Pons (tissue), 1 donor: Measurements from ENCODE around the gene DCLRE1B.

ENCODE experiments used
- DNase-seq: peaks from one replicate; pipeline ENCODE4 v3.0.0-alpha.2; 2016; ENCODE audit warnings: low spot score

The DCLRE1B gene

DNA sequence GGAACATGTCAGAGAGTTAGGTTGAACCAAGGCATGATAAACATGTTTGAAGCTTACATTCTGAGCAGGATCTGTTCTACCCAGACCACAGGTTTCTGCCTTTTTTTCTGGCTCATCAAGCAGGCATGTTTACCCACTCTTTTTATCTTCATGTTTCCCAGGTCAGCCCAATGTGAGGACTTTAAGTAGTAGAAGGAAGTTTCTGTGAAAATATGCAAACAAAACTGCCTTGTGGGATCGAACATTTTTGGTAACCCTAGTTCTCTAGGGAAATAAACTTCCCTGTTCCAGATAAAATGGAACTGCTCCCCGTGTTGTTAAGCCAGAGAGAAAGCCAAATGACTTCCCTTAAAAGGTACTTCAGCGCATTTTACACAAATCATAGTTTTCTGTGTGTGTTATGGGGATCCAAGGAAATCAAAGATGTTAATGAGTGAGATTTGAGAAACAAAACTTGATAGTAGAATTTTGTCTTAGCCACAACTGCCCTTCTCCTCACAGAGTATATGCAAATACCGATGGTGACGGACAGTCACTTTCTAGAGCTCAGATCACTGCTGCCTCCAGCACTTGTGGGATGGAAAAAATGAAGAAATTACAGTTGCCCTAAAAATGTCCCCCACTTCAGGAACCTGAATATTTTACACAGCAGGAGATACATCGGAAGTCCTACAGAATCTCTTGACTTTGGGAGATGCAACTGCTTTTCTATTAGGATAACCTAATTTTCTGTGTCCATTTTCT lies 23.2 kb downstream of the DCLRE1B start:
- peak; percentile 54 for DNase-seq

- DNase-seq: peak; percentile 90
Measured at GRCh38 chr1:113928941-113929749, 24.0 kb downstream of the DCLRE1B start, which contains the start of gene HIPK1. Gene HIPK1 (plus strand): TSS chr1:113929324.

- DNase-seq: peak; percentile 34
Measured at GRCh38 chr1:113929750-113930498, 24.8 kb downstream of the DCLRE1B start.

- peak; percentile 26 for DNase-seq
Measured at GRCh38 chr1:113930499-113931161, 25.5 kb downstream of the DCLRE1B start.

GRCh38 chr1:113931451-113931851 lies 26.3 kb downstream of the DCLRE1B start:
- DNase-seq: no peak

DNA sequence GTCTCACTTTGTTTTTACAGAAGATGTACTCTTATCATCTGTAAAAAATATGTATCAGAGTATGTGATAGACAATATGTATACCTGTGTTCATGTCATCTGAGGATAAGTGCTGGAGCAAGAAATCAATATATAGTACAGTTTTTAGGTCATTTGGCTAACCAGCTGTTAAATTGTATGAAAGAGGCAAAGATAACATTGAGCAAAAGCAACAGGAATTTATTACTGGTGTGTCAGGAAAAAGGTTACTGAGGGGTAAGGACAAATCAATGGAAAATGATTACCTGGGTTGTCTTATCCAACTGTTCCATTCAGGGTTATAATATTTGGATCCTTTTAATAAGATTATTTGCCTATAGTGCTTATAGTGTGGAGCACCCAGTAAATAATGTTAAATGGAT lies 28.9 kb downstream of the DCLRE1B start:
- no peak for DNase-seq

DNA sequence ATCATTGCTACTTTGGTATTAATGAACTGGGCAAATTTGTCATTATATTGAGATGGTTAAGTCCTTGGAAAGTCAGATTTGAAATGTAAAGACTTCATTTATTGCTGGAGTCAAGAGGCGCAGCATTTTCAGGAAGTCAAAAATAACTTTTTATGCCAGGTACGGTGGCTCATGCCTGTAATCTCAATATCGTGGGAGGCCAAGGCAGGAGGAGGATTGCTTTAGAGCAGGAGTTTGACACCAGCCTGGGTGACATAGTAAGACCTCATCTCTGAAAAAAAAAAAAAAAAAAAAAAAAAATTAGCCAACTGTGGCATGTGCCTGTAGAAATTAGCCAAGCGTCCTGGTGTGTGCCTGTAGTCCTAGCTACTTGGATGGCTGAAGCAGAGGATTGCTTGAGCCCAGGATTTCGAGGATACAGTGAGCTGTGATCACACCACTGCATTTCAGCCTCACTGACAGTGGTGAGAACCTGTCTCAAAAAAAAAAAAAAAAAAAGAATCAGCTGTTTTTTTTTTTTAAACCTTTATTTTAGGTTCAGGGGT lies 29.5 kb downstream of the DCLRE1B start:
- DNase-seq: no peak

DNA sequence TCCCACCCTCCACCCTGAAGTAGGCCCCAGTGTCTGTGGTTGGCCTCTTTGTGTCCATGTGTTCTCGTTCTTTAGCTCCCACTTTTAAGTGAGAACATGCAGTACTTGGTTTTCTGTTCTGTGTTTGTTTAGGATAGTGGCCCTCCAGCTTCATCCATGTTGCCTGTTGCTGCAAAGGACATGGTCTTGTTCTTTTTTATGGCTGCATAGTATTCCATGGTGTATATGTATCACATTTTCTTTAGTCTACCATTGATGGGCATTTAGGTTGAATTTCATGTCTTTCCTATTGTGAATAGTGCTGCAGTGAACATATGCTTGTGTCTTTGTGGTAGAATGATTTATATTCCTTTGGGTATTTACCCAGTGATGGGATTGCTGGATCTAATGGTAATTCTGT lies 30.1 kb downstream of the DCLRE1B start:
- DNase-seq: no peak

DNA sequence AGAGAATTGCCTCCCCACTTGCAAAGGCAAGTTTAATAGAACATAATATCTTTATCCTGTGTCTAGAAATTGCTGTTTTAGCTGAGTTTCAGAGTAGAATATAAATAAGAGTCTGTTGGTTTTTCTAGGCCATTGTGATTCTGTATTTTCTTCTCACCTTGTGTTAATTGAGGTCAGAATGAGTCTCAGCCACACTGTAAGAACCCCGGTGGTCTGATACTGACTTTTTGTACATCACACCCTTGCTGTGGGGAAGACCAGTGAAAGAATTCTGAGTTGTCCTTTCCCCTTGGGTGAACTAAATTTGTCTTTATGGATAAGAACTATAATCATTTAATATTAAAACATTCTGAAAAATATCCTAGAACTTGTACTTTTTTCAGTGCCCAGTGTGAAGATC lies 30.8 kb downstream of the DCLRE1B start:
- DNase-seq: no peak

DNA sequence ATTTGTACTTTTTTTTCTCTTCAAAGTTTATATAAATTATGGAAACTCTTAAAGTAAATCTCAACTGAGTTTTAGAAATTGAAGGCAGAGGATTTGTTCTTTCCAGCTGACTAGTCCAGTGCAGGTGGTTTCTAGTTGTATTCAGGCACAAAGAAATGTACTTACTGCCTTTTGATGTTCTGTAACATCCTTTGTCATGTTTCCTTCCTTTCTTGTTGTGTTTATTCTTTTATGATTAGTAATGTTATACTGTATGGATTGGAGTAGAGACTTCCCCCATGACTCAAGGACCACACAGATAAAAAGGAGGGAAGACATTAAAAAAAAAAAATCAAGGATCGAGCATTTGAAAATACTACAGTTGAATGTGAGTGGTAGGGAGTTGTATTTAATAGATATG lies 32.0 kb downstream of the DCLRE1B start:
- no peak for DNase-seq

DNA sequence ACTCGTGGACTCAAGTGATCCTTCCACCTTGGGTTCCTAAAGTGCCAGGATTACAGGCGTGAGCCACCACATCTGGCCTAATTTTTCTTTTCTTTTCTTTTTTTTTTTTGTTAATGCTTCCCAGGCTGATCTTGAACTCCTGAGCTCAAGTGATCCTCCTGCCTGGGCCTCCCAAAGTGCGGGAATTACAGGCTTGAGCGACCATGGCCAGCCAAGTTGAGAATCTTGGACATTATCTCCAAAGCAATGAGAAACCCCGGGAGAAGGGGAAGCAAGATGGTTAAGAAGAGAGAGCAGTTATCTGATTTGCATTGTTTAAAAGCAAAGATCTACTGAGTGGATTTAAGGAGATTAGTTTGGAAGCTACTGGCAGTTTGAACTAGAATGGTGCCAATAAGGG lies 33.1 kb downstream of the DCLRE1B start:
- DNase-seq: no peak

GRCh38 chr1:113940365-113941244 lies 35.5 kb downstream of the DCLRE1B start:
- DNase-seq: no peak

DNA sequence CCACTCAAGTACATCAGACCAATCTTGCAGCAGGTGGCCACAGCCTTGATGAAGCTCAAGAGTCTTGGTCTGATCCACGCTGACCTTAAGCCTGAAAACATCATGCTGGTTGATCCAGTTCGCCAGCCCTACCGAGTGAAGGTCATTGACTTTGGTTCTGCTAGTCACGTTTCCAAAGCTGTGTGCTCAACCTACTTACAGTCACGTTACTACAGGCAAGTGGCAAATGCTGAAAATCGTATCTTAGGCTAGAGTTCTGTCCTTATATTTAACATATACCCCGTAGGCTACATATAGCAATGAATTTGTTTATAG lies 36.1 kb downstream of the DCLRE1B start:
- DNase-seq: no peak

DNA sequence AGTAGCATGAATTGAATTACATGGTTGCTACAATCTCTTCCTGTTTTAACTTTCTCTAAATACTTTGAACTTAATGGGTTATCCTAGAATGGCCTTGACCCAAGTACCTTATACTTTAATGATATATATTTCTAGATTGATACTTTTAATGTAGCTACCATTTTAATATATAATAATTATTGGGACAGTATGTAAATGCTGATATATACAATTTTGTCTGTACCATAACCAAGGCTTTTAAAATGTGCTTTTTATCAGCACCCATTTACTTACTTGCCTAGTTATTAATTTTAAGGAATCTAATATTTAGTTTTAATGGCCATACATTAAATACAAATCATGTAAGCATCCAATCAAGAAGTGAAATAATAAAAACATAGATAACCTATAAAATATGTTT lies 37.4 kb downstream of the DCLRE1B start:
- DNase-seq: no peak

GRCh38 chr1:113943028-113943811 lies 38.1 kb downstream of the DCLRE1B start:
- no peak for DNase-seq

GRCh38 chr1:113945329-113945728 lies 40.2 kb downstream of the DCLRE1B start:
- DNase-seq: no peak

- DNase-seq: no peak
Measured at GRCh38 chr1:113946112-113946511, 41.0 kb downstream of the DCLRE1B start.

GRCh38 chr1:113946678-113947387 lies 41.7 kb downstream of the DCLRE1B start:
- DNase-seq: no peak

DNA sequence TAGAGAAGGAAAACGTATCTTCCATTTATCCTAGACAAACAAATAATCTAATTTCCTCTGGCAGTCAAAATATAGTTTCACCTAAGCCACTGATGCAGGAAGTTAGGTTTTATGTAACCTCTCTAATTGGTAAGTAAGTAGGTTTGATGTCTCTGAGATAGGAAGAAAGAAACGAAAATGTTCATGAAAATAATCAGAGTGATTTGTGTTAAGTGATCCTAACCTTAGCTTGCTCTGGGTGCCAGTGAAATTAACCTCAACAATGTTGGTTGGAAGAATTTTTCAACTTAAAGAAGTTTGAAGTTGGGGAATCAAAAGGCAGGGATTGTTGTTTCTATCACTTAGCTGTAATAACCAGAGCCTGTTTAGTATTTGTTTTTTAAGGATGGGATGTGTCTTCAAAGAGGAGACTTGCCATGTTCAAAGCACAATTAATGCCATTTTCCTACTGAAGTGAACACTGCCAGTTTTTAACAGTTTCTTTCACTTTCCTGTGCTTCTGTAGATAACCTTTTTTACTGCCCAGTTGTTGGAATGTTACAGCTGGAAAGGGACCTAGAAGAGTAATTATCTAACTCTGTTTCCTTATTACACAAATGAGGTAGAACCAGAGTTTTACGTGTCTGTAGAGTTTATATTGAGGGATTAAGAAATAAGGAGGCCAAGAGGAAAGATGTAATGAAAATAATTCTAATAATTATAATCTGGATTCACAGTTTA lies 42.4 kb downstream of the DCLRE1B start:
- no peak for DNase-seq
